GM06990 (cell line): ENCODE measurements around the gene PROKR1.
"Not testable (repeated sequence)": the region's sequence is repeated elsewhere in the genome, so short reads cannot be mapped to it uniquely, and the experiment has no call there.

Experiments
- DNase-seq: peaks from one replicate; pipeline ENCODE4 v3.0.0-alpha.2; 2011; ENCODE audit not compliant: insufficient read length; ENCODE audit errors: extremely low read depth
- H3K27me3 ChIP-seq: replicated peaks from 2 replicates; pipeline ENCODE4 v1.6.0; 2011; ENCODE audit warnings: low read length; ENCODE audit not compliant: control insufficient read depth, insufficient read depth
- H3K36me3 ChIP-seq: 2 replicates; pipeline ENCODE4 v1.5.1; 2011; ENCODE audit warnings: low read length; ENCODE audit not compliant: control insufficient read depth, insufficient read depth
- H3K4me3 ChIP-seq: replicated peaks from 2 replicates; pipeline ENCODE4 v1.5.1; 2011; ENCODE audit warnings: low read depth, mild to moderate bottlenecking, control low read depth, low read length
- CTCF ChIP-seq: IDR thresholded peaks from 2 replicates; pipeline ENCODE4 v1.5.1; 2011; ENCODE audit warnings: low read length, control low read depth, mild to moderate bottlenecking, inconsistent platforms; ENCODE audit not compliant: insufficient read depth, poor library complexity, severe bottlenecking

Gene PROKR1

GRCh38 chr2:68673631-68674030 is 30.3 kb downstream of the PROKR1 start:
- Histone ChIP-seq H3K4me3 (no peak overlapping the region), H3K27me3 (peaks cover 2% of the 10 kb centered on the region; the same call in 1 of the 2 replicates), H3K36me3 (no peaks in the 10 kb centered on the region)
- no peak for DNase-seq
- no peak for TF ChIP-seq CTCF

- no peak overlapping the region for H3K4me3 ChIP-seq
- no peak for TF ChIP-seq CTCF
- H3K27me3 ChIP-seq = peaks cover 2% of the 10 kb centered on the region; the same call in 1 of the 2 replicates
- no peak for DNase-seq
- H3K36me3 ChIP-seq = no peaks in the 10 kb centered on the region
Observed at GRCh38 chr2:68675470-68675869, 32.1 kb downstream of the PROKR1 start.

- not testable (repeated sequence) for H3K27me3 ChIP-seq, DNase-seq, H3K4me3 ChIP-seq, H3K36me3 ChIP-seq
Observed at GRCh38 chr2:68677837-68678236, 34.5 kb downstream of the PROKR1 start.

GRCh38 chr2:68679166-68679916 is 36.0 kb downstream of the PROKR1 start:
- not testable (repeated sequence) for H3K4me3 ChIP-seq, H3K27me3 ChIP-seq

GRCh38 chr2:68679917-68680267 is 36.5 kb downstream of the PROKR1 start:
- not testable (repeated sequence) for H3K4me3 ChIP-seq, DNase-seq, H3K36me3 ChIP-seq, H3K27me3 ChIP-seq

More at GRCh38 chr2:68679166-68679916, 36.0 kb downstream of the PROKR1 start:
- not testable (repeated sequence) for H3K36me3 ChIP-seq, DNase-seq

GRCh38 chr2:68684197-68684596 is 40.8 kb downstream of the PROKR1 start:
- no peak for TF ChIP-seq CTCF
- DNase-seq = no peak
- Histone ChIP-seq H3K36me3 (no peaks in the 10 kb centered on the region), H3K27me3 (no peaks in the 10 kb centered on the region), H3K4me3 (no peak overlapping the region)

GRCh38 chr2:68686178-68686577 is 42.8 kb downstream of the PROKR1 start:
- no peak for TF ChIP-seq CTCF
- DNase-seq = no peak
- no peaks in the 10 kb centered on the region for H3K27me3 ChIP-seq
- H3K4me3 ChIP-seq = no peak overlapping the region
- H3K36me3 ChIP-seq = no peaks in the 10 kb centered on the region
